NB4 (cell line): ENCODE data around the gene GRM7.

Experiments
- DNase-seq: peaks from one replicate; pipeline ENCODE4 v3.0.0; 2010; ENCODE audit warnings: low read depth
- H3K4me3 ChIP-seq: one replicate; pipeline ENCODE4 v1.5.1; 2011; ENCODE audit warnings: mild to moderate bottlenecking, low read depth, low read length, moderate library complexity
- CTCF ChIP-seq: IDR thresholded peaks from one replicate; pipeline ENCODE4 v1.5.1; 2012; ENCODE audit warnings: low read depth, low read length
- MYC ChIP-seq: IDR thresholded peaks from 2 replicates; pipeline ENCODE4 v1.6.1; 2011; ENCODE audit warnings: low read depth, low read length
- POLR2A ChIP-seq: IDR thresholded peaks from 2 replicates; pipeline ENCODE4 v1.6.1; 2011; ENCODE audit warnings: mild to moderate bottlenecking; ENCODE audit not compliant: insufficient read length; ENCODE audit errors: extremely low read depth
- TF ChIP-seq, protein P1 (sequence below): IDR thresholded peaks from 2 replicates; pipeline ENCODE4 v1.6.1; 2011; ENCODE audit warnings: low read depth, low read length

The GRM7 gene

GRCh38 chr3:7621651-7622050, 760.7 kb downstream of the GRM7 start:
- no peak for DNase-seq
- no peak overlapping the region for H3K4me3 ChIP-seq
- TF ChIP-seq, protein P1, sequence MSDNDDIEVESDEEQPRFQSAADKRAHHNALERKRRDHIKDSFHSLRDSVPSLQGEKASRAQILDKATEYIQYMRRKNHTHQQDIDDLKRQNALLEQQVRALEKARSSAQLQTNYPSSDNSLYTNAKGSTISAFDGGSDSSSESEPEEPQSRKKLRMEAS, result no peak
- TF ChIP-seq MYC (no peak), POLR2A (no peak), CTCF (no peak)

GRCh38 chr3:7625021-7625420, 764.1 kb downstream of the GRM7 start:
- no peak overlapping the region for H3K4me3 ChIP-seq
- TF ChIP-seq, protein P1, result no peak
- TF ChIP-seq POLR2A, result no peak
- TF ChIP-seq CTCF, result no peak
- no peak for TF ChIP-seq MYC
- DNase-seq, result no peak

- DNase-seq, result no peak
- TF ChIP-seq CTCF (no peak), MYC (no peak), POLR2A (no peak)
- TF ChIP-seq, protein P1, result no peak
- H3K4me3 ChIP-seq, result no peak overlapping the region
Observed at GRCh38 chr3:7630351-7630911, 769.5 kb downstream of the GRM7 start.

GRCh38 chr3:7630925-7631324, 770.0 kb downstream of the GRM7 start:
- no peak overlapping the region for H3K4me3 ChIP-seq
- DNase-seq, result no peak
- TF ChIP-seq, protein P1, result no peak
- TF ChIP-seq MYC (no peak), POLR2A (no peak), CTCF (no peak)

GRCh38 chr3:7632305-7632704, 771.4 kb downstream of the GRM7 start:
- no peak for DNase-seq
- no peak overlapping the region for H3K4me3 ChIP-seq
- TF ChIP-seq POLR2A (no peak), MYC (no peak), CTCF (no peak)
- TF ChIP-seq, protein P1, result no peak

- TF ChIP-seq MYC (no peak), POLR2A (no peak), CTCF (no peak)
- TF ChIP-seq, protein P1, result no peak
- no peak overlapping the region for H3K4me3 ChIP-seq
Observed at GRCh38 chr3:7637694-7638093, 776.8 kb downstream of the GRM7 start.

More at GRCh38 chr3:7637694-7638093, 776.8 kb downstream of the GRM7 start:
- DNase-seq, result no peak
